ENCODE data around the gene KLHL6. TPM values are rescaled to one million over a fixed set of nuclear protein-coding genes. Genes with fewer than 3 reads are reported as not detected.

The KLHL6 gene
- total and polyA plus RNA-seq, 10 of the 15 experiments (the other 5 are each of a cell fraction or from before 2014, with no cell fraction given), result 4.0 to 91.8 (median 24.4) TPM

- TF ChIP-seq NFYB (IDR thresholded peaks at IDR 0.05; ENCODE audit: insufficient read depth, low read depth, low read length) (no peak), SMC3 (IDR thresholded peaks at IDR 0.05; ENCODE audit: borderline replicate concordance, low read length) (peak; percentile 36; the same call in 1 of the 2 replicates), KDM1A (IDR thresholded peaks at IDR 0.05; ENCODE audit: borderline replicate concordance) (no peak), NBN (IDR thresholded peaks at IDR 0.05) (peak; percentile 87), MTA2 (IDR thresholded peaks at IDR 0.05; ENCODE audit: low read depth) (peak; percentile 92), HDAC6 (IDR thresholded peaks at IDR 0.05; ENCODE audit: unreplicated experiment) (no peak), ZBTB33 (IDR thresholded peaks at IDR 0.05) (no peak), TCF7 (IDR thresholded peaks at IDR 0.05; ENCODE audit: borderline replicate concordance) (peak; percentile 50; the same call in 1 of the 2 replicates), RELA (IDR thresholded peaks at IDR 0.05; ENCODE audit: borderline replicate concordance, partially characterized antibody) (no peak), MEF2B (IDR thresholded peaks at IDR 0.05; ENCODE audit: partially characterized antibody, poor library complexity, severe bottlenecking) (peak; percentile 94), RELB (IDR thresholded peaks at IDR 0.05; ENCODE audit: low read depth) (peak; percentile 67), HDGF (IDR thresholded peaks at IDR 0.05) (no peak), DPF2 (IDR thresholded peaks at IDR 0.05) (peak; percentile 80; the same call in 1 of the 2 replicates), GABPA (IDR thresholded peaks at IDR 0.05; ENCODE audit: low read depth) (0 out of 2 replicates have a peak, but pooled peaks have one; percentile 22), HSF1 (IDR thresholded peaks at IDR 0.05; ENCODE audit: low read depth, low read length) (no peak), NR2C2 (IDR thresholded peaks at IDR 0.05; ENCODE audit: borderline replicate concordance, control insufficient read depth, insufficient read length, low read depth) (no peak), IRF5 (IDR thresholded peaks at IDR 0.05; ENCODE audit: borderline replicate concordance) (no peak), POLR2AphosphoS5 (IDR thresholded peaks at IDR 0.05; ENCODE audit: low read length) (no peak), MYC (IDR thresholded peaks at IDR 0.05; ENCODE audit: insufficient read depth, insufficient read length, insufficient replicate concordance, low read length, severe bottlenecking) (no peak)
- TF ChIP-seq, protein P1, sequence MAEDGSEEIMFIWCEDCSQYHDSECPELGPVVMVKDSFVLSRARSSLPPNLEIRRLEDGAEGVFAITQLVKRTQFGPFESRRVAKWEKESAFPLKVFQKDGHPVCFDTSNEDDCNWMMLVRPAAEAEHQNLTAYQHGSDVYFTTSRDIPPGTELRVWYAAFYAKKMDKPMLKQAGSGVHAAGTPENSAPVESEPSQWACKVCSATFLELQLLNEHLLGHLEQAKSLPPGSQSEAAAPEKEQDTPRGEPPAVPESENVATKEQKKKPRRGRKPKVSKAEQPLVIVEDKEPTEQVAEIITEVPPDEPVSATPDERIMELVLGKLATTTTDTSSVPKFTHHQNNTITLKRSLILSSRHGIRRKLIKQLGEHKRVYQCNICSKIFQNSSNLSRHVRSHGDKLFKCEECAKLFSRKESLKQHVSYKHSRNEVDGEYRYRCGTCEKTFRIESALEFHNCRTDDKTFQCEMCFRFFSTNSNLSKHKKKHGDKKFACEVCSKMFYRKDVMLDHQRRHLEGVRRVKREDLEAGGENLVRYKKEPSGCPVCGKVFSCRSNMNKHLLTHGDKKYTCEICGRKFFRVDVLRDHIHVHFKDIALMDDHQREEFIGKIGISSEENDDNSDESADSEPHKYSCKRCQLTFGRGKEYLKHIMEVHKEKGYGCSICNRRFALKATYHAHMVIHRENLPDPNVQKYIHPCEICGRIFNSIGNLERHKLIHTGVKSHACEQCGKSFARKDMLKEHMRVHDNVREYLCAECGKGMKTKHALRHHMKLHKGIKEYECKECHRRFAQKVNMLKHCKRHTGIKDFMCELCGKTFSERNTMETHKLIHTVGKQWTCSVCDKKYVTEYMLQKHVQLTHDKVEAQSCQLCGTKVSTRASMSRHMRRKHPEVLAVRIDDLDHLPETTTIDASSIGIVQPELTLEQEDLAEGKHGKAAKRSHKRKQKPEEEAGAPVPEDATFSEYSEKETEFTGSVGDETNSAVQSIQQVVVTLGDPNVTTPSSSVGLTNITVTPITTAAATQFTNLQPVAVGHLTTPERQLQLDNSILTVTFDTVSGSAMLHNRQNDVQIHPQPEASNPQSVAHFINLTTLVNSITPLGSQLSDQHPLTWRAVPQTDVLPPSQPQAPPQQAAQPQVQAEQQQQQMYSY (CRISPR knock-in tag; IDR thresholded peaks at IDR 0.05), result no peak
Observed at GRCh38 chr3:183591881-183592521, 36.5 kb upstream of the KLHL6 start (continued).
